SIG-M5 treated with dmso at 0.1 percent for 504 hours (cell line): ENCODE results near the gene PDYN.

ENCODE experiments used
- DNase-seq: peaks from one replicate; lab custom pipeline; 2025; ENCODE audit not compliant: unreplicated experiment; lab: John Stamatoyannopoulos, UW

PDYN gene

GRCh38 chr20:1935696-1936366 is 58.0 kb downstream of the PDYN start:
- no peak for DNase-seq

GRCh38 chr20:1934721-1935573 is 58.9 kb downstream of the PDYN start:
- DNase-seq: peak; percentile 86

- DNase-seq: no peak
These were observed 59.7 kb downstream of the PDYN start for GRCh38 chr20:1934156-1934555.

- DNase-seq: no peak
These were observed 60.4 kb downstream of the PDYN start for GRCh38 chr20:1933465-1933870.

GRCh38 chr20:1932971-1933370 is 60.9 kb downstream of the PDYN start:
- no peak for DNase-seq

- DNase-seq: no peak
These were observed 62.0 kb downstream of the PDYN start for GRCh38 chr20:1931830-1932229.

GRCh38 chr20:1930165-1930564 is 63.7 kb downstream of the PDYN start:
- DNase-seq: no peak

- no peak for DNase-seq
These were observed 64.4 kb downstream of the PDYN start for GRCh38 chr20:1929460-1929859.

GRCh38 chr20:1928782-1929181 is 65.1 kb downstream of the PDYN start:
- DNase-seq: no peak
